ENCODE results near the gene STRAP.

DNA sequence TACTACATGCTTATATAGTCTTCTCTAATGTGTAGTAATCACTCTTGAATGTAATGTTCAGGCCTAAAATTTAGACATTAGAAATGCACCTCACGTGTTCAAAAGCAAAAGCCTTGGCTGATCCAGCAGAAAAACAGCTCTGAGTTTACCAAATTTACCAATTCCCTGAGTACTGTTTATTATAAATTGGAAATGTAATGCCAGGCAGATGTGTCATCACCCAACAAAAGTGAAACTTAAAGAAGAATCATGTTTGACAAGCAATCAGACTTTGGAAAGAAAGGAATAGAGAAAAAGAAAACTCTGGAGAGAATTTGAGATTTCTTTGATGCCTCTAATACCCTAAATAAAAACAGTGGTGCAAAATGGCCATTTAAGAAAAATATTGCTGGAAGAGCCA, 26.5 kb upstream of the STRAP start:
- TF ChIP-seq POLR2AphosphoS5 (IDR thresholded peaks at IDR 0.05; ENCODE audit: borderline replicate concordance, low read depth, low read length): no peak
- TF ChIP-seq EZH2 (IDR thresholded peaks at IDR 0.05): no peak
- no peak for TF ChIP-seq FOXP2 (optimal IDR thresholded peaks at IDR 0.05; ENCODE audit: control extremely low read depth, extremely low read length, insufficient read depth)

Measured in SK-N-MC (cell line).